Gastrocnemius medialis (tissue), 4 donors: ENCODE results near the gene HBS1L.

Experiments used
- CTCF ChIP-seq, 5 experiments: fragments of 450-650 bp in 3 of 5; fragments of 200-600 bp in 2 of 5; sonication (generic) in 2 of 5; IDR thresholded peaks in 4 of 5; conservative IDR thresholded peaks in 1 of 5; 1 replicate in 4 of 5; 2 replicates in 1 of 5; pipeline ENCODE4 v1.5.1; 2016 to 2019; ENCODE audit warnings: antibody characterized with exemption in 5 of 5, mild to moderate bottlenecking in 3 of 5, moderate library complexity in 3 of 5
- POLR2A ChIP-seq, 2 donors: fragments of 450-650 bp; IDR thresholded peaks; one replicate each; pipeline ENCODE4 v1.6.1; 2017; ENCODE audit warnings: antibody characterized with exemption in 2 of 2, mild to moderate bottlenecking in 2 of 2, moderate library complexity in 2 of 2

- no peak for TF ChIP-seq CTCF (IDR thresholded peaks at IDR 0.05 in 4 of 5, conservative IDR thresholded peaks at IDR 0.05 in 1 of 5)
- no peak for TF ChIP-seq POLR2A (IDR thresholded peaks at IDR 0.05)
Observed at GRCh38 chr6:134974370-134974769, 80.3 kb downstream of the HBS1L start.
